OCI-LY7 (cell line): Measurements from ENCODE around the gene VPS26A. TPM values are rescaled to one million over a fixed set of nuclear protein-coding genes. Genes with fewer than 3 reads are reported as not detected.

Experiments used
- BruUV-seq: library from RNA; stranded (reverse); fragments of 400-500 nt; replicated peaks from 2 replicates; lab custom pipeline; 2021; lab: Mats Ljungman, UMichigan
- CTCF ChIA-PET: fragments of 300-600 bp; sonication (Branson Sonifier 250); formaldehyde crosslinking; loops from one replicate; lab custom pipeline; 2022; ENCODE audit warnings: antibody characterized with exemption; ENCODE audit not compliant: unreplicated experiment; lab: Charles Lee
- POLR2A ChIA-PET: fragments of 300-600 bp; sonication (Branson Sonifier 250); formaldehyde crosslinking; loops from one replicate; lab custom pipeline; 2022; ENCODE audit warnings: antibody characterized with exemption; lab: Charles Lee
- DNase-seq: peaks from one replicate; pipeline ENCODE4 v3.0.0-alpha.2; 2015; ENCODE audit warnings: low spot score
- H2AFZ ChIP-seq: fragments of 200-600 bp; sonication (generic), shearing (Covaris generic); 2 replicates; pipeline ENCODE4 v1.6.1; 2014; ENCODE audit warnings: mild to moderate bottlenecking, antibody characterized with exemption, low read length, moderate library complexity
- H3K27ac ChIP-seq: fragments of 200-600 bp; sonication (generic); 2 replicates; pipeline ENCODE4 v1.5.1; 2014; ENCODE audit warnings: mixed run types, low read depth, mild to moderate bottlenecking, moderate library complexity, low read length, inconsistent platforms; ENCODE audit not compliant: poor library complexity, severe bottlenecking
- H3K36me3 ChIP-seq: fragments of 200-600 bp; sonication (generic); 2 replicates; pipeline ENCODE4 v1.6.1; 2014; ENCODE audit warnings: mild to moderate bottlenecking, antibody characterized with exemption, low read length, moderate library complexity, mixed read lengths; ENCODE audit not compliant: insufficient read depth
- H3K4me1 ChIP-seq: fragments of 200-600 bp; sonication (generic); 2 replicates; pipeline ENCODE4 v1.5.1; 2014; ENCODE audit warnings: mild to moderate bottlenecking, low read length; ENCODE audit not compliant: insufficient read depth, poor library complexity, severe bottlenecking
- H3K4me2 ChIP-seq: fragments of 200-600 bp; sonication (generic); 2 replicates; pipeline ENCODE4 v1.6.1; 2014; ENCODE audit warnings: mild to moderate bottlenecking, low read length
- H3K4me3 ChIP-seq: fragments of 200-600 bp; sonication (generic); 2 replicates; pipeline ENCODE4 v1.5.1; 2014; ENCODE audit warnings: mild to moderate bottlenecking, low read depth, low read length; ENCODE audit not compliant: poor library complexity, severe bottlenecking
- H3K79me2 ChIP-seq: fragments of 200-600 bp; sonication (generic); 2 replicates; pipeline ENCODE4 v1.6.1; 2016; ENCODE audit warnings: low read depth, mild to moderate bottlenecking, low read length, moderate library complexity, mixed read lengths; ENCODE audit not compliant: insufficient read depth
- H3K9me2 ChIP-seq: fragments of 200-600 bp; sonication (generic); 2 replicates; pipeline ENCODE4 v1.6.1; 2016; ENCODE audit warnings: mild to moderate bottlenecking, low read length, mixed read lengths; ENCODE audit not compliant: insufficient read depth
- H3K9me3 ChIP-seq: fragments of 200-600 bp; sonication (generic); 2 replicates; pipeline ENCODE4 v1.6.1; 2014; ENCODE audit warnings: mild to moderate bottlenecking, mixed run types, low read length, mixed read lengths
- H4K20me1 ChIP-seq: fragments of 200-600 bp; sonication (generic); 2 replicates; pipeline ENCODE4 v1.6.1; 2014; ENCODE audit warnings: mild to moderate bottlenecking, antibody characterized with exemption, low read length, moderate library complexity, mixed read lengths; ENCODE audit not compliant: insufficient read depth
- CTCF ChIP-seq: fragments of 200-600 bp; sonication (generic); conservative IDR thresholded peaks from 2 replicates; pipeline ENCODE4 v1.5.1; 2014; ENCODE audit warnings: mild to moderate bottlenecking, antibody characterized with exemption, low read length, moderate library complexity, mixed read lengths
- EZH2phosphoT487 ChIP-seq: fragments of 200-600 bp; sonication (generic); IDR thresholded peaks from 2 replicates; pipeline ENCODE4 v1.6.1; 2018; ENCODE audit warnings: low read depth, borderline replicate concordance, mild to moderate bottlenecking, mixed run types, antibody characterized with exemption, low read length, moderate library complexity, mixed read lengths
- intact Hi-C: fragments of 100-400 bp; cut with micrococcal nuclease; formaldehyde crosslinking; loops from one replicate; pipeline ENCODE4 v1.10.0; 2022; ENCODE audit not compliant: unreplicated experiment
- total RNA-seq, 2 experiments: library from RNA; depleted of rRNA in 1 of 2; stranded (reverse); fragments of >200 nt in 1 of 2; shearing (Covaris generic) in 1 of 2; gene quantifications; 2 replicates each; pipeline ENCODE4 v1.2.3, GENCODE V29; 2014 to 2022

The VPS26A gene
- total RNA-seq, 2 experiments from 2014 or later: 10.0 to 41.7 TPM

GRCh38 chr10:69102440-69102839 lies 21.5 kb upstream of the VPS26A start:
- H3K36me3 ChIP-seq: no peaks in the 10 kb centered on the region

DNA sequence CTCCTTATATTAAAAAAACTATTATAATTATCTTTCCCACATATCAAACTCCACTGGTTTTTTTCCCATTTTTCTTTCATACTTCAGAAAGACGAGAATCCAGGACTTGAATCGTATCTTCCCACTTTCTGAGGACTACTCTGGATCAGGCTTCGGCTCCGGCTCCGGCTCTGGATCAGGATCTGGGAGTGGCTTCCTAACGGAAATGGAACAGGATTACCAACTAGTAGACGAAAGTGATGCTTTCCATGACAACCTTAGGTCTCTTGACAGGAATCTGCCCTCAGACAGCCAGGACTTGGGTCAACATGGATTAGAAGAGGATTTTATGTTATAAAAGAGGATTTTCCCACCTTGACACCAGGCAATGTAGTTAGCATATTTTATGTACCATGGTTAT lies 20.2 kb upstream of the VPS26A start:
- BruUV-seq: no TSS peak
- H2AFZ ChIP-seq: no peak overlapping the region
- no peak for TF ChIP-seq EZH2phosphoT487
- TF ChIP-seq CTCF: no peak
- intact Hi-C loops: no loop called here
- ChIA-PET CTCF (no interaction called here), POLR2A (interaction anchor here (0.6 to 0.7 kb wide), 2 partner anchors 91 to 932 kb away, joined by 3 read pairs; no protein-coding TSS in a partner anchor)
- no peaks in the 10 kb centered on the region for H3K79me2 ChIP-seq
- no peak for DNase-seq
- H3K4me3 ChIP-seq: no peak overlapping the region
- H3K36me3 ChIP-seq: no peaks in the 10 kb centered on the region
- H3K4me1 ChIP-seq: no peaks in the 10 kb centered on the region
- no peak overlapping the region for H3K4me2 ChIP-seq
- no peaks in the 10 kb centered on the region for H3K9me2 ChIP-seq
- H3K9me3 ChIP-seq: no peaks in the 10 kb centered on the region
- no peaks in the 10 kb centered on the region for H4K20me1 ChIP-seq
- H3K27ac ChIP-seq: no peak overlapping the region

More at GRCh38 chr10:69102440-69102839, 21.5 kb upstream of the VPS26A start:
- Histone ChIP-seq H3K79me2 (no peaks in the 10 kb centered on the region), H3K27ac (no peak overlapping the region), H3K9me2 (no peaks in the 10 kb centered on the region), H3K4me2 (no peak overlapping the region), H3K4me1 (no peaks in the 10 kb centered on the region), H3K9me3 (no peaks in the 10 kb centered on the region), H2AFZ (no peak overlapping the region), H3K4me3 (no peak overlapping the region), H4K20me1 (no peaks in the 10 kb centered on the region)
- POLR2A ChIA-PET: interaction anchor here (0.5 to 0.6 kb wide), 2 partner anchors 322 to 510 kb away, joined by 3 to 5 read pairs; no protein-coding TSS in a partner anchor
- intact Hi-C loops: no loop called here
- DNase-seq: no peak
- TF ChIP-seq CTCF: no peak
- TF ChIP-seq EZH2phosphoT487: no peak
- no TSS peak for BruUV-seq
- CTCF ChIA-PET: no interaction called here

DNA sequence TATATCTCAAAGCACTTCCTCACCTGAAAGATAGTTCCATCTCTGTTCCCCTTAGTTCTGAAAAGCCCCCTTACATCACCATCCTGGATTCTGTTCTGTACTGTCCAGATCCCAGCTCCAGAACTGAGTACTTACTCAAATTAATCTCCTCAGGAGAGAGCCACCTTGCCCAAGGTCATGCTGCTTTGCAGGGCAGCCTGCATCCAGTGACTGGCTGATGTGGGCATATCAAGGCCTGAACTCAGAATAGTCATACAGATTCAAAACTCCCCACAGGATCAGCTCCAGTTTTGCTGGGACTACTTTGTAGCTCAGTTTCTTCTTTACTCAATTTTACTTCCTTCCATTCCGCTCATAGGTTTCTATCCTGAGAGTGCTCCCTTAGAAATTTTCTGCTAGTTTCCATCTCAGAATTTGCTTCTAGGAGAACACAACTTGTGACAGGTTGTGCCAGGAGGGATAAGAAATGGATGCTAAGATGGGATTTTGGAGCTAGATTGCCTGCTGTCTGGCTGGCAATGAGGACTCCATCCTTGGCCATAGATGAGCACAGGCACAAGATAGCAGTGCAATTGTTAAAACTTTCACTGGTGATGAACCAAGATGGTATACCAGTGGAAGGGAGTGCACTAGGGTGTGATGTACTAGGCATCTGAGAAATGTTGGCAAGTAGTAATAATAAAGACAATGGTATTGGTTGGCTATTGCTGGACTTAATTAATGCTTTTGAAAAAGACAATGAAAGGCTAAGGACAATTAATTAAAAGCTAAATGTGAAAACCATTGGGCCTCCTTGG lies 18.8 kb upstream of the VPS26A start:
- POLR2A ChIA-PET: interaction anchor here (1.2 to 1.5 kb wide), 2 partner anchors 10 to 18 kb away, joined by 4 read pairs; partner anchors contain the start of gene SRGN

More for the DNA sequence above, 18.8 kb upstream of the VPS26A start:
- Histone ChIP-seq H3K4me2 (no peak overlapping the region), H3K27ac (no peak overlapping the region), H3K4me3 (no peak overlapping the region), H3K9me3 (no peaks in the 10 kb centered on the region), H3K79me2 (no peaks in the 10 kb centered on the region), H3K36me3 (no peaks in the 10 kb centered on the region), H2AFZ (no peak overlapping the region), H3K9me2 (no peaks in the 10 kb centered on the region), H3K4me1 (no peaks in the 10 kb centered on the region), H4K20me1 (no peaks in the 10 kb centered on the region)
- BruUV-seq: no TSS peak
- DNase-seq: no peak
- CTCF ChIA-PET: no interaction called here
- TF ChIP-seq EZH2phosphoT487 (no peak), CTCF (no peak)
- intact Hi-C loops: no loop called here
